ENCODE measurements around the gene MND1. TPM values are rescaled to one million over a fixed set of nuclear protein-coding genes. Genes with fewer than 3 reads are reported as not detected.

MND1 gene
- total RNA-seq, 1 donor from 2014 or later, result 1.00 TPM

GRCh38 chr4:153394945-153395344 is 50.5 kb downstream of the MND1 start:
- Histone ChIP-seq H3K4me1 (ENCODE audit: insufficient read depth, low read length) (no peaks in the 10 kb centered on the region), H3K79me2 (ENCODE audit: insufficient read depth, low read length) (no peaks in the 10 kb centered on the region), H3K4me2 (ENCODE audit: low read length) (no peak overlapping the region), H3K9ac (ENCODE audit: low read length) (no peak overlapping the region), H3K9me3 (ENCODE audit: insufficient read depth, low read depth, low read length) (no peaks in the 10 kb centered on the region), H3K36me3 (ENCODE audit: insufficient read depth, low read length) (no peaks in the 10 kb centered on the region), H4K20me1 (ENCODE audit: insufficient read depth, low read length) (no peaks in the 10 kb centered on the region), H2AFZ (ENCODE audit: low read depth, low read length) (no peak overlapping the region), H3K4me3 (ENCODE audit: insufficient read depth, low read depth, low read length) (no peak overlapping the region), H3K27ac (ENCODE audit: low read depth, low read length) (no peak overlapping the region), H3K27me3 (ENCODE audit: insufficient read depth, low read length) (no peaks in the 10 kb centered on the region)
- Mint-ChIP-seq H3K4me3 (ENCODE audit: unreplicated experiment) (no peak overlapping the region), H3K9me3 (ENCODE audit: unreplicated experiment) (no peaks in the 10 kb centered on the region), H3K36me3 (ENCODE audit: low read depth, unreplicated experiment) (no peaks in the 10 kb centered on the region), H3K27me3 (ENCODE audit: low read depth, unreplicated experiment) (no peaks in the 10 kb centered on the region), H3K27ac (ENCODE audit: unreplicated experiment) (no peak overlapping the region), H3K4me1 (ENCODE audit: low read depth, unreplicated experiment) (peaks cover 2% of the 10 kb centered on the region)
- no peak for DNase-seq (ENCODE audit: low read depth)
- TF ChIP-seq CTCF (IDR thresholded peaks at IDR 0.05; ENCODE audit: insufficient read depth, low read depth, low read length), result no peak
- TF ChIP-seq EZH2 (IDR thresholded peaks at IDR 0.05; ENCODE audit: insufficient read depth, low read length), result no peak
- FAIRE-seq, result no peak

- no peak overlapping the region for H2AFZ ChIP-seq (ENCODE audit: low read depth, low read length)
These were observed 54.2 kb downstream of the MND1 start for GRCh38 chr4:153398713-153399112.

More at GRCh38 chr4:153398713-153399112, 54.2 kb downstream of the MND1 start:
- Histone ChIP-seq H3K9ac (ENCODE audit: low read length) (no peak overlapping the region), H3K9me3 (ENCODE audit: insufficient read depth, low read depth, low read length) (no peaks in the 10 kb centered on the region), H3K79me2 (ENCODE audit: insufficient read depth, low read length) (no peaks in the 10 kb centered on the region), H3K27me3 (ENCODE audit: insufficient read depth, low read length) (no peaks in the 10 kb centered on the region), H3K4me3 (ENCODE audit: insufficient read depth, low read depth, low read length) (no peak overlapping the region), H3K27ac (ENCODE audit: low read depth, low read length) (no peak overlapping the region), H4K20me1 (ENCODE audit: insufficient read depth, low read length) (no peaks in the 10 kb centered on the region), H3K36me3 (ENCODE audit: insufficient read depth, low read length) (no peaks in the 10 kb centered on the region), H3K4me1 (ENCODE audit: insufficient read depth, low read length) (no peaks in the 10 kb centered on the region), H3K4me2 (ENCODE audit: low read length) (no peak overlapping the region)
- no peak for DNase-seq (ENCODE audit: low read depth)
- Mint-ChIP-seq H3K27ac (ENCODE audit: unreplicated experiment) (no peak overlapping the region), H3K36me3 (ENCODE audit: low read depth, unreplicated experiment) (no peaks in the 10 kb centered on the region), H3K9me3 (ENCODE audit: unreplicated experiment) (no peaks in the 10 kb centered on the region), H3K4me1 (ENCODE audit: low read depth, unreplicated experiment) (peaks cover 6% of the 10 kb centered on the region), H3K27me3 (ENCODE audit: low read depth, unreplicated experiment) (no peaks in the 10 kb centered on the region), H3K4me3 (ENCODE audit: unreplicated experiment) (no peak overlapping the region)
- peak; percentile 68 for FAIRE-seq
- TF ChIP-seq EZH2 (IDR thresholded peaks at IDR 0.05; ENCODE audit: insufficient read depth, low read length), result no peak
- no peak for TF ChIP-seq CTCF (IDR thresholded peaks at IDR 0.05; ENCODE audit: insufficient read depth, low read depth, low read length)

Data from astrocyte (in vitro differentiated cells and primary cell).